HepG2 (cell line): ENCODE data around the gene NKX6-1. TPM values are rescaled to one million over a fixed set of nuclear protein-coding genes. Genes with fewer than 3 reads are reported as not detected.

Source experiments
- ATAC-seq: fragments of 200-7000 bp; cut with Tn5 transposase; 3 replicates; pipeline ENCODE4 v1.9.1; 2020; ENCODE audit warnings: mild to moderate bottlenecking, moderate library complexity
- BruUV-seq: library from RNA; stranded (reverse); fragments of 400-500 nt; replicated peaks from 2 replicates; lab custom pipeline; 2021; lab: Mats Ljungman, UMichigan
- CTCF ChIA-PET: fragments of 300-600 bp; formaldehyde crosslinking; extraction: SDS; loops from one replicate; lab custom pipeline; 2021; ENCODE audit warnings: low total read pairs, inconsistent platforms, low intra/inter-chr PET ratio; lab: Yijun Ruan, JAX
- POLR2A ChIA-PET: fragments of 350-600 bp; sonication (Branson Sonifier 250); formaldehyde crosslinking; loops from one replicate; lab custom pipeline; 2020; ENCODE audit warnings: antibody characterized with exemption, inconsistent platforms; lab: Yijun Ruan, JAX
- DNase-seq: peaks from one replicate; pipeline ENCODE4 v3.0.0-alpha.2; 2015; ENCODE audit warnings: low spot score
- FAIRE-seq: peaks from 3 replicates; lab custom pipeline; 2011; peaks lifted over from hg19 to GRCh38; lab: Jason Lieb, UNC
- H2AFZ ChIP-seq: one replicate; pipeline ENCODE4 v1.6.1; 2011; ENCODE audit warnings: low read length, inconsistent platforms
- H3K27ac ChIP-seq: fragments of 300-600 bp; 3 replicates; pipeline ENCODE4 v1.8.0; 2011; ENCODE audit warnings: mixed run types, mild to moderate bottlenecking, mixed read lengths, low read length, inconsistent platforms; ENCODE audit not compliant: insufficient read depth; ENCODE audit errors: extremely low read length
- H3K27me3 ChIP-seq, 2 experiments: fragments of 200-600 bp in 1 of 2; 2 replicates in 1 of 2; 3 replicates in 1 of 2; pipeline versions ENCODE4 v1.6.0 to v1.8.0; 2011; ENCODE audit warnings: low read length in 2 of 2, mild to moderate bottlenecking in 2 of 2, moderate library complexity in 2 of 2, inconsistent platforms in 1 of 2; ENCODE audit not compliant: insufficient read depth in 2 of 2, control insufficient read depth in 1 of 2
- H3K36me3 ChIP-seq, 2 experiments: fragments of 200-600 bp in 1 of 2; replicated peaks in 1 of 2; 2 replicates in 1 of 2; 3 replicates in 1 of 2; pipeline versions ENCODE4 v1.5.1 to v1.8.0; 2011; ENCODE audit warnings: low read length in 2 of 2, inconsistent platforms in 1 of 2; ENCODE audit not compliant: insufficient read depth in 2 of 2, control insufficient read depth in 1 of 2
- H3K4me1 ChIP-seq: 2 replicates; pipeline ENCODE4 v1.5.1; 2012; ENCODE audit warnings: low read length, inconsistent platforms; ENCODE audit not compliant: insufficient read depth
- H3K4me2 ChIP-seq: 2 replicates; pipeline ENCODE4 v1.6.0; 2011; ENCODE audit warnings: low read depth, low read length, inconsistent platforms
- H3K4me3 ChIP-seq, 3 experiments: fragments of 200-600 bp in 1 of 3; sonication (generic), shearing (Covaris generic) in 1 of 3; replicated peaks in 1 of 3; 2 replicates each; pipeline ENCODE4 v1.5.1; 2011 to 2016; ENCODE audit warnings: low read length in 3 of 3, inconsistent platforms in 2 of 3, low read depth in 2 of 3, mild to moderate bottlenecking in 2 of 3, control low read depth in 1 of 3, mixed read lengths in 1 of 3; ENCODE audit not compliant: insufficient read depth in 1 of 3
- H3K79me2 ChIP-seq: one replicate; pipeline ENCODE4 v1.6.1; 2011; ENCODE audit warnings: low read length, inconsistent platforms; ENCODE audit not compliant: insufficient read depth
- H3K9ac ChIP-seq: 2 replicates; pipeline ENCODE4 v1.6.0; 2011; ENCODE audit warnings: mild to moderate bottlenecking, low read depth, low read length, inconsistent platforms; ENCODE audit not compliant: insufficient read depth
- H3K9me3 ChIP-seq: 2 replicates; pipeline ENCODE4 v1.5.1; 2012; ENCODE audit warnings: mild to moderate bottlenecking, low read length
- H4K20me1 ChIP-seq: 2 replicates; pipeline ENCODE4 v1.6.0; 2011; ENCODE audit warnings: inconsistent platforms, mild to moderate bottlenecking, low read length, moderate library complexity; ENCODE audit not compliant: insufficient read depth
- ASH2L ChIP-seq: fragments of 300-600, 200-600 bp; sonication (generic); IDR thresholded peaks from 2 replicates; pipeline ENCODE4 v1.7.0; 2017; ENCODE audit warnings: low read depth, mild to moderate bottlenecking, moderate library complexity, mixed read lengths, low read length; ENCODE audit not compliant: insufficient read length
- FOXK1 ChIP-seq: sonication (generic); formaldehyde crosslinking; IDR thresholded peaks from 2 replicates; pipeline ENCODE4 v1.4.0; 2020; ENCODE audit warnings: low read depth, missing genetic modification reagents, borderline replicate concordance
- KDM3A ChIP-seq: IDR thresholded peaks from 2 replicates; pipeline ENCODE4 v1.6.1; 2018; ENCODE audit warnings: low read depth, missing compliant biosample characterization
- NFYB ChIP-seq: sonication (generic); formaldehyde crosslinking; IDR thresholded peaks from 2 replicates; pipeline ENCODE4 v1.4.0; 2020; ENCODE audit warnings: missing genetic modification reagents
- PAF1 ChIP-seq: IDR thresholded peaks from 2 replicates; pipeline ENCODE4 v1.6.1; 2016; ENCODE audit warnings: missing genetic modification reagents, missing compliant biosample characterization
- PITX1 ChIP-seq: sonication (generic); formaldehyde crosslinking; IDR thresholded peaks from 2 replicates; pipeline ENCODE4 v1.5.1; 2020; ENCODE audit warnings: mild to moderate bottlenecking, missing genetic modification reagents
- RCOR2 ChIP-seq: IDR thresholded peaks from 2 replicates; pipeline ENCODE4 v1.6.1; 2016; ENCODE audit warnings: missing biosample characterization, missing genetic modification reagents
- RFXAP ChIP-seq: sonication (generic); formaldehyde crosslinking; IDR thresholded peaks from 2 replicates; pipeline ENCODE4 v1.4.0; 2020; ENCODE audit warnings: missing genetic modification reagents, borderline replicate concordance
- SMC3 ChIP-seq: IDR thresholded peaks from 2 replicates; pipeline ENCODE4 v1.6.1; 2011; ENCODE audit warnings: low read length, improper control_type of control experiment
- ZFP90 ChIP-seq: sonication (generic); formaldehyde crosslinking; IDR thresholded peaks from 2 replicates; pipeline ENCODE4 v1.8.0; 2022; ENCODE audit warnings: missing genetic modification reagents, mild to moderate bottlenecking, inconsistent platforms, borderline replicate concordance
- ZNF577 ChIP-seq: sonication (generic); formaldehyde crosslinking; IDR thresholded peaks from 2 replicates; pipeline ENCODE4 v1.4.0; 2020; ENCODE audit warnings: mild to moderate bottlenecking, low read depth, missing genetic modification reagents, borderline replicate concordance
- WGBS: methylation state at CpG from one replicate; pipeline ENCODE4 v1.1.6; 2017; ENCODE audit warnings: low lambda C conversion rate; 5-methylcytosine and 5-hydroxymethylcytosine counted together
- in situ Hi-C: cut with HindIII; loops from 2 replicates; pipeline ENCODE4 v1.10.0; 2017; ENCODE audit warnings: low pct_unique_long_range_greater_than_20kb; ENCODE audit not compliant: extremely low pct_ligation_motif_present
- intact Hi-C: fragments of 100-400 bp; cut with micrococcal nuclease; formaldehyde crosslinking; loops from one replicate; pipeline ENCODE4 v1.10.0; 2022; ENCODE audit not compliant: unreplicated experiment
- polyA plus RNA-seq, 8 experiments: library from polyadenylated mRNA; depleted of rRNA in 3 of 8; stranded (reverse) in 7 of 8; unstranded in 1 of 8; fragments of >200 nt; fragmentation: Illumina TruSeq in 4 of 8; extraction: Trizol in 4 of 8; gene quantifications; 2 replicates each; pipeline versions ENCODE4 v1.2.1 to v1.2.3, GENCODE V29; 2011 to 2016; ENCODE audit warnings: low read depth in 4 of 8, missing spikeins in 1 of 8, mixed read lengths in 1 of 8; ENCODE audit not compliant: insufficient read depth in 1 of 8
- total RNA-seq, 5 experiments: library from RNA; depleted of rRNA; stranded (reverse); fragments of >200 nt; fragmentation: Illumina TruSeq; extraction: Trizol; gene quantifications; 2 replicates each; pipeline ENCODE4 v1.2.3, GENCODE V29; 2016; ENCODE audit warnings: low read depth in 1 of 5
- TF ChIP-seq, protein P1 (sequence below): IDR thresholded peaks from 2 replicates; pipeline ENCODE4 v1.6.1; 2016; ENCODE audit warnings: missing biosample characterization, missing genetic modification reagents, low read depth
- TF ChIP-seq, protein P2 (sequence below): sonication (generic); formaldehyde crosslinking; IDR thresholded peaks from 2 replicates; pipeline ENCODE4 v1.4.0; 2020; ENCODE audit warnings: mild to moderate bottlenecking, missing genetic modification reagents, borderline replicate concordance
- TF ChIP-seq, protein P3 (sequence below): sonication (generic); formaldehyde crosslinking; IDR thresholded peaks from 2 replicates; pipeline ENCODE4 v1.5.0; 2020; ENCODE audit warnings: mild to moderate bottlenecking, missing genetic modification reagents, moderate library complexity
- TF ChIP-seq, protein P4 (sequence below): sonication (generic); formaldehyde crosslinking; IDR thresholded peaks from 2 replicates; pipeline ENCODE4 v1.5.0; 2020; ENCODE audit warnings: missing genetic modification reagents, mild to moderate bottlenecking, borderline replicate concordance

The NKX6-1 gene
- total and polyA plus RNA-seq, 2 of the 13 experiments (the other 11 are each of a cell fraction or from before 2014, with no cell fraction given), result not detected

DNA sequence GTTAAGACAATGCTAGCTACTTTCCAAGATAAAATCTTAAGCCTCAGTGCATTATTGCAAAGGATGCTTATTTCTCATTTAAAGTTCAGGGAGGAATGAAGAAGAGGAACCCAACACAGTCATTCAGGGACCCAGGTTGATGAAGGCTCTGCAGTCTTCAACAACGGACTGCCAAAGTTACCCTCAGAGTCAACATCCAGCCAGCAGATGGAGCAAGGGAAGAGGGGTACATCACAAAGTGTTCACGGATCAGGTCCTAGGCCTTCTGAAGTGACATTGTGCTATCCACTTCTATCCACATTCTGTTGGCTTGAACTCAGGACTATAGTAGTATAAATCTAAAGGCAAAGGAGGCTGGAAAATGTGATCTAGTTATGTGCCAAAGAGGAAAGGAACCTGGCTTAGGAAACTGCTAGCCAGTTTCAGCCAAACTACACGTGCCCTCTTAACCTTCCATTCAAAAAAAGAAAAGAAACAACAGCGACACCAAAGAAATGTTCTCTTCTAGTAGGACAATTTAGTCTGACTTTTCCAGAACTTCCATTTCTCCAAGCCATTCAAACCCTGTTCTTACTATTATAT lies 28.8 kb downstream of the NKX6-1 start:
- 25% methylated on average over 4 of the region's 4 CpGs for WGBS
- no peak overlapping the region for H3K4me2 ChIP-seq
- peak; percentile 37 for FAIRE-seq
- no peaks in the 10 kb centered on the region for H4K20me1 ChIP-seq
- peak; percentile 84 for ATAC-seq
- no peak overlapping the region for H3K4me3 ChIP-seq
- no TSS peak for BruUV-seq
- DNase-seq, result peak; percentile 17
- in situ Hi-C loops, result no loop called here
- H3K36me3 ChIP-seq, result no peaks in the 10 kb centered on the region
- no peak overlapping the region for H3K27ac ChIP-seq
- no peaks in the 10 kb centered on the region for H3K79me2 ChIP-seq
- intact Hi-C loops, result loop anchor here (1.0 kb wide), 1 partner anchor 34 kb away; no protein-coding TSS in a partner anchor
- H3K4me1 ChIP-seq, result no peaks in the 10 kb centered on the region
- POLR2A ChIA-PET, result no interaction called here
- CTCF ChIA-PET, result interaction anchor here (0.7 kb wide), 1 partner anchor 34 kb away, joined by 4 read pairs; no protein-coding TSS in a partner anchor
- no peaks in the 10 kb centered on the region for H3K27me3 ChIP-seq
- no peak overlapping the region for H2AFZ ChIP-seq
- no peak overlapping the region for H3K9ac ChIP-seq
- H3K9me3 ChIP-seq, result no peaks in the 10 kb centered on the region
- TF ChIP-seq ZFP90 (CRISPR knock-in tag) (no peak), NFYB (no peak), RCOR2 (CRISPR knock-in tag) (no peak), SMC3 (peak; percentile 12; the same call in 1 of the 2 replicates), PAF1 (no peak), PITX1 (CRISPR knock-in tag) (no peak), RFXAP (no peak), KDM3A (CRISPR knock-in tag) (no peak), ZNF577 (CRISPR knock-in tag) (no peak), FOXK1 (CRISPR knock-in tag) (no peak), ASH2L (no peak)
- TF ChIP-seq, protein P1, sequence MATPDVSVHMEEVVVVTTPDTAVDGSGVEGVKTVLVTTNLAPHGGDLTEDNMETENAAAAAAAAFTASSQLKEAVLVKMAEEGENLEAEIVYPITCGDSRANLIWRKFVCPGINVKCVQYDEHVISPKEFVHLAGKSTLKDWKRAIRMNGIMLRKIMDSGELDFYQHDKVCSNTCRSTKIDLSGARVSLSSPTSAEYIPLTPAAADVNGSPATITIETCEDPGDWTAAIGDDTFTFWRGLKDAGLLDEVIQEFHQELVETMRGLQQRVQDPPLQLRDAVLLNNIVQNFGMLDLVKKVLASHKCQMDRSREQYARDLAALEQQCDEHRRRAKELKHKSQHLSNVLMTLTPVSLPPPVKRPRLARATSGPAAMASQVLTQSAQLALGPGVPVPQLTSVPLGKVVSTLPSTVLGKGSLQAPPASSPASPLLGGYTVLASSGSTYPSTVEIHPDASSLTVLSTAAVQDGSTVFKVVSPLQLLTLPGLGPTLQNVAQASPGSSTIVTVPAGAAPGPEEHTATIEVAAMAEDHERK (CRISPR knock-in tag), result no peak
- TF ChIP-seq, protein P2, sequence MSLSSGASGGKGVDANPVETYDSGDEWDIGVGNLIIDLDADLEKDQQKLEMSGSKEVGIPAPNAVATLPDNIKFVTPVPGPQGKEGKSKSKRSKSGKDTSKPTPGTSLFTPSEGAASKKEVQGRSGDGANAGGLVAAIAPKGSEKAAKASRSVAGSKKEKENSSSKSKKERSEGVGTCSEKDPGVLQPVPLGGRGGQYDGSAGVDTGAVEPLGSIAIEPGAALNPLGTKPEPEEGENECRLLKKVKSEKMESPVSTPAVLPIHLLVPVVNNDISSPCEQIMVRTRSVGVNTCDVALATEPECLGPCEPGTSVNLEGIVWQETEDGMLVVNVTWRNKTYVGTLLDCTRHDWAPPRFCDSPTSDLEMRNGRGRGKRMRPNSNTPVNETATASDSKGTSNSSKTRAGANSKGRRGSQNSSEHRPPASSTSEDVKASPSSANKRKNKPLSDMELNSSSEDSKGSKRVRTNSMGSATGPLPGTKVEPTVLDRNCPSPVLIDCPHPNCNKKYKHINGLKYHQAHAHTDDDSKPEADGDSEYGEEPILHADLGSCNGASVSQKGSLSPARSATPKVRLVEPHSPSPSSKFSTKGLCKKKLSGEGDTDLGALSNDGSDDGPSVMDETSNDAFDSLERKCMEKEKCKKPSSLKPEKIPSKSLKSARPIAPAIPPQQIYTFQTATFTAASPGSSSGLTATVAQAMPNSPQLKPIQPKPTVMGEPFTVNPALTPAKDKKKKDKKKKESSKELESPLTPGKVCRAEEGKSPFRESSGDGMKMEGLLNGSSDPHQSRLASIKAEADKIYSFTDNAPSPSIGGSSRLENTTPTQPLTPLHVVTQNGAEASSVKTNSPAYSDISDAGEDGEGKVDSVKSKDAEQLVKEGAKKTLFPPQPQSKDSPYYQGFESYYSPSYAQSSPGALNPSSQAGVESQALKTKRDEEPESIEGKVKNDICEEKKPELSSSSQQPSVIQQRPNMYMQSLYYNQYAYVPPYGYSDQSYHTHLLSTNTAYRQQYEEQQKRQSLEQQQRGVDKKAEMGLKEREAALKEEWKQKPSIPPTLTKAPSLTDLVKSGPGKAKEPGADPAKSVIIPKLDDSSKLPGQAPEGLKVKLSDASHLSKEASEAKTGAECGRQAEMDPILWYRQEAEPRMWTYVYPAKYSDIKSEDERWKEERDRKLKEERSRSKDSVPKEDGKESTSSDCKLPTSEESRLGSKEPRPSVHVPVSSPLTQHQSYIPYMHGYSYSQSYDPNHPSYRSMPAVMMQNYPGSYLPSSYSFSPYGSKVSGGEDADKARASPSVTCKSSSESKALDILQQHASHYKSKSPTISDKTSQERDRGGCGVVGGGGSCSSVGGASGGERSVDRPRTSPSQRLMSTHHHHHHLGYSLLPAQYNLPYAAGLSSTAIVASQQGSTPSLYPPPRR (CRISPR knock-in tag), result no peak
- TF ChIP-seq, protein P3, sequence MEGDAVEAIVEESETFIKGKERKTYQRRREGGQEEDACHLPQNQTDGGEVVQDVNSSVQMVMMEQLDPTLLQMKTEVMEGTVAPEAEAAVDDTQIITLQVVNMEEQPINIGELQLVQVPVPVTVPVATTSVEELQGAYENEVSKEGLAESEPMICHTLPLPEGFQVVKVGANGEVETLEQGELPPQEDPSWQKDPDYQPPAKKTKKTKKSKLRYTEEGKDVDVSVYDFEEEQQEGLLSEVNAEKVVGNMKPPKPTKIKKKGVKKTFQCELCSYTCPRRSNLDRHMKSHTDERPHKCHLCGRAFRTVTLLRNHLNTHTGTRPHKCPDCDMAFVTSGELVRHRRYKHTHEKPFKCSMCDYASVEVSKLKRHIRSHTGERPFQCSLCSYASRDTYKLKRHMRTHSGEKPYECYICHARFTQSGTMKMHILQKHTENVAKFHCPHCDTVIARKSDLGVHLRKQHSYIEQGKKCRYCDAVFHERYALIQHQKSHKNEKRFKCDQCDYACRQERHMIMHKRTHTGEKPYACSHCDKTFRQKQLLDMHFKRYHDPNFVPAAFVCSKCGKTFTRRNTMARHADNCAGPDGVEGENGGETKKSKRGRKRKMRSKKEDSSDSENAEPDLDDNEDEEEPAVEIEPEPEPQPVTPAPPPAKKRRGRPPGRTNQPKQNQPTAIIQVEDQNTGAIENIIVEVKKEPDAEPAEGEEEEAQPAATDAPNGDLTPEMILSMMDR (CRISPR knock-in tag), result peak; percentile 52
- TF ChIP-seq, protein P4, sequence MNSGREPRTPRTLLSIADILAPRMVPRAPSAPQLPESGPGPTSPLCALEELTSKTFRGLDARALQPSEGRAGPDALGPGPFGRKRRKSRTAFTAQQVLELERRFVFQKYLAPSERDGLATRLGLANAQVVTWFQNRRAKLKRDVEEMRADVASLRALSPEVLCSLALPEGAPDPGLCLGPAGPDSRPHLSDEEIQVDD (CRISPR knock-in tag), result no peak
